IMR-90 (cell line): ENCODE data around the gene TP53TG5. TPM values are rescaled to one million over a fixed set of nuclear protein-coding genes. Genes with fewer than 3 reads are reported as not detected.

Source experiments
- ATAC-seq: fragments of 200-7000 bp; cut with Tn5 transposase; 2 replicates; pipeline ENCODE4 v1.9.1; 2020; ENCODE audit warnings: low read depth, mild to moderate bottlenecking, moderate library complexity
- BruUV-seq: library from RNA; stranded (reverse); fragments of 400-500 nt; replicated peaks from 2 replicates; lab custom pipeline; 2021; lab: Mats Ljungman, UMichigan
- CTCF ChIA-PET: fragments of 300-600 bp; formaldehyde crosslinking; extraction: SDS; loops from one replicate; lab custom pipeline; 2021; ENCODE audit warnings: antibody characterized with exemption; lab: Yijun Ruan, JAX
- POLR2A ChIA-PET: fragments of 300-600 bp; sonication (Branson Sonifier 250); formaldehyde crosslinking; loops from one replicate; lab custom pipeline; 2022; ENCODE audit warnings: antibody characterized with exemption; ENCODE audit not compliant: unreplicated experiment; lab: Charles Lee
- DNase-seq: peaks from one replicate; pipeline ENCODE4 v3.0.0; 2013
- H2AFZ ChIP-seq: replicated peaks from 2 replicates; pipeline ENCODE3; 2013; ENCODE audit warnings: low read length, mild to moderate bottlenecking; ENCODE audit not compliant: poor library complexity
- H2AK5ac ChIP-seq: 2 replicates; pipeline ENCODE4 v1.6.1; 2013; ENCODE audit warnings: low read depth, low read length, inconsistent platforms
- H2AK9ac ChIP-seq: replicated peaks from 2 replicates; pipeline ENCODE3; 2013; ENCODE audit warnings: mild to moderate bottlenecking, low read depth, low read length, moderate library complexity; ENCODE audit not compliant: poor library complexity
- H2BK120ac ChIP-seq: 2 replicates; pipeline ENCODE4 v1.6.1; 2013; ENCODE audit warnings: low read depth, low read length, inconsistent platforms
- H2BK15ac ChIP-seq: 3 replicates; pipeline ENCODE4 v1.6.1; 2013; ENCODE audit warnings: low read depth, low read length, inconsistent platforms
- H2BK20ac ChIP-seq: 2 replicates; pipeline ENCODE4 v1.6.1; 2013; ENCODE audit warnings: low read depth, mild to moderate bottlenecking, inconsistent platforms, low read length, moderate library complexity
- H2BK5ac ChIP-seq: 2 replicates; pipeline ENCODE4 v1.6.1; 2013; ENCODE audit warnings: mild to moderate bottlenecking, low read depth, low read length, inconsistent platforms; ENCODE audit not compliant: poor library complexity, severe bottlenecking
- H3K14ac ChIP-seq: replicated peaks from 2 replicates; pipeline ENCODE4 v1.6.1; 2013; ENCODE audit warnings: low read depth, low read length, inconsistent platforms
- H3K18ac ChIP-seq: 2 replicates; pipeline ENCODE4 v1.6.1; 2013; ENCODE audit warnings: low read depth, low read length, control low read depth
- H3K23ac ChIP-seq: 2 replicates; pipeline ENCODE4 v1.6.1; 2013; ENCODE audit warnings: low read depth, low read length, inconsistent platforms
- H3K27ac ChIP-seq: 2 replicates; pipeline ENCODE4 v1.5.1; 2013; ENCODE audit warnings: mild to moderate bottlenecking, control low read depth, low read length; ENCODE audit not compliant: insufficient read depth
- H3K27me3 ChIP-seq: 2 replicates; pipeline ENCODE4 v1.6.1; 2013; ENCODE audit warnings: low read length; ENCODE audit not compliant: control insufficient read depth, insufficient read depth
- H3K36me3 ChIP-seq: 2 replicates; pipeline ENCODE4 v1.6.1; 2013; ENCODE audit warnings: low read length, mixed read lengths; ENCODE audit not compliant: control insufficient read depth, insufficient read depth
- H3K4ac ChIP-seq: 2 replicates; pipeline ENCODE4 v1.6.1; 2013; ENCODE audit warnings: low read depth, low read length, inconsistent platforms
- H3K4me1 ChIP-seq: 2 replicates; pipeline ENCODE4 v1.6.1; 2013; ENCODE audit warnings: low read length, mixed read lengths; ENCODE audit not compliant: control insufficient read depth, insufficient read depth
- H3K4me2 ChIP-seq: 2 replicates; pipeline ENCODE4 v1.6.1; 2013; ENCODE audit warnings: low read depth, mild to moderate bottlenecking, control low read depth, low read length, moderate library complexity
- H3K4me3 ChIP-seq: 2 replicates; pipeline ENCODE4 v1.5.1; 2013; ENCODE audit warnings: low read depth, mild to moderate bottlenecking, control low read depth, low read length, moderate library complexity; ENCODE audit not compliant: insufficient read depth
- H3K56ac ChIP-seq: 2 replicates; pipeline ENCODE4 v1.6.1; 2013; ENCODE audit warnings: low read length, inconsistent platforms; ENCODE audit not compliant: insufficient read depth; ENCODE audit errors: extremely low read depth
- H3K79me1 ChIP-seq, 2 experiments: 2 replicates each; pipeline ENCODE4 v1.6.1; 2013; ENCODE audit warnings: low read length in 2 of 2, inconsistent platforms in 1 of 2, low read depth in 1 of 2
- H3K9ac ChIP-seq: 2 replicates; pipeline ENCODE4 v1.6.1; 2013; ENCODE audit warnings: low read depth, low read length, control low read depth
- H3K9me1 ChIP-seq: 2 replicates; pipeline ENCODE4 v1.6.1; 2013; ENCODE audit warnings: low read length, inconsistent platforms; ENCODE audit not compliant: insufficient read depth
- H3K9me3 ChIP-seq: 2 replicates; pipeline ENCODE4 v1.6.1; 2013; ENCODE audit warnings: low read length; ENCODE audit not compliant: control insufficient read depth, insufficient read depth
- H4K20me1 ChIP-seq: 2 replicates; pipeline ENCODE4 v1.6.1; 2013; ENCODE audit warnings: low read length, inconsistent platforms; ENCODE audit not compliant: insufficient read depth
- H4K5ac ChIP-seq: 2 replicates; pipeline ENCODE4 v1.6.1; 2013; ENCODE audit warnings: mild to moderate bottlenecking, low read depth, low read length, control low read depth
- H4K8ac ChIP-seq, 2 experiments: 2 replicates each; pipeline ENCODE4 v1.6.1; 2013; ENCODE audit warnings: low read depth in 2 of 2, low read length in 2 of 2, control low read depth in 1 of 2, inconsistent platforms in 1 of 2
- H4K91ac ChIP-seq: 2 replicates; pipeline ENCODE4 v1.6.1; 2013; ENCODE audit warnings: low read depth, low read length, inconsistent platforms; ENCODE audit not compliant: insufficient read depth
- BHLHE40 ChIP-seq: fragments of 150-350 bp; IDR thresholded peaks from 2 replicates; pipeline ENCODE4 v1.6.1; 2016; ENCODE audit warnings: mild to moderate bottlenecking, low read depth, low read length
- CTCF ChIP-seq: conservative IDR thresholded peaks from 2 replicates; pipeline ENCODE4 v1.5.1; 2012; ENCODE audit warnings: mild to moderate bottlenecking, low read depth, low read length, improper control_type of control experiment
- MXI1 ChIP-seq: IDR thresholded peaks from 2 replicates; pipeline ENCODE4 v1.6.1; 2012; ENCODE audit warnings: low read depth, mild to moderate bottlenecking, low read length, moderate library complexity, borderline replicate concordance
- NFE2L2 ChIP-seq: fragments of 150-350 bp; IDR thresholded peaks from 2 replicates; pipeline ENCODE4 v1.6.1; 2016; ENCODE audit warnings: low read depth, mild to moderate bottlenecking, low read length
- USF2 ChIP-seq: fragments of 150-350 bp; IDR thresholded peaks from 2 replicates; pipeline ENCODE4 v1.6.1; 2017; ENCODE audit warnings: mild to moderate bottlenecking, antibody characterized with exemption, low read length, low read depth
- WGBS, 2 experiments: methylation state at CpG; one replicate each; pipeline versions ENCODE4 v1.1.5 to v1.1.7; 2013; ENCODE audit warnings: missing lambda C conversion rate in 2 of 2; ENCODE audit not compliant: insufficient read length in 1 of 2; ENCODE audit errors: extremely low coverage in 2 of 2; 5-methylcytosine and 5-hydroxymethylcytosine counted together
- dilution Hi-C: fragments of 300-500 bp; cut with HindIII; formaldehyde crosslinking; loops from one replicate; pipeline ENCODE4 v1.14.3; 2018; ENCODE audit warnings: low sequenced_read_pairs; ENCODE audit not compliant: unreplicated experiment
- in situ Hi-C: fragments of 300-500 bp; cut with MboI; formaldehyde crosslinking; loops from 3 replicates; pipeline ENCODE4 v1.14.3; 2019; ENCODE audit warnings: low sequenced_read_pairs, inconsistent platforms, mixed read lengths
- intact Hi-C: fragments of 100-400 bp; cut with micrococcal nuclease; formaldehyde crosslinking; loops from 2 replicates; pipeline ENCODE4 v1.10.0; 2022
- polyA plus RNA-seq, 3 experiments: library from polyadenylated mRNA; depleted of rRNA; stranded (reverse); fragments of >200 nt; gene quantifications; 2 replicates each; pipeline ENCODE4 v1.2.3, GENCODE V29; 2012; ENCODE audit warnings: low replicate concordance in 1 of 3
- total RNA-seq: library from RNA; depleted of rRNA; stranded (reverse); fragments of >200 nt; gene quantifications from 2 replicates; pipeline ENCODE4 v1.2.3, GENCODE V29; 2012

Gene TP53TG5
- total and polyA plus RNA-seq, 2 of the 4 experiments (the other 2 are of a cell fraction): not detected

GRCh38 chr20:45425561-45425960 lies 47.4 kb upstream of the TP53TG5 start:
- intact Hi-C loops (no loop called here), in situ Hi-C loops (no loop called here), dilution Hi-C loops (no loop called here)
- H2AK5ac ChIP-seq: no peak overlapping the region
- DNase-seq (no peak), ATAC-seq (no peak)
- no peaks in the 10 kb centered on the region; a peak in 1 of 4 replicates for H3K79me1 ChIP-seq
- no peaks in the 10 kb centered on the region; the same call in 1 of the 2 replicates for H3K9me1 ChIP-seq
- POLR2A ChIA-PET: interaction anchor here (0.6 kb wide), 1 partner anchor 19 kb away, joined by 3 read pairs; no protein-coding TSS in a partner anchor
- no peak for TF ChIP-seq NFE2L2
- no peak for TF ChIP-seq USF2
- no peak for TF ChIP-seq CTCF
- no peak for TF ChIP-seq BHLHE40
- no peak for TF ChIP-seq MXI1
- H3K4me3 ChIP-seq: no peak overlapping the region
- H3K4ac ChIP-seq: no peak overlapping the region
- H3K27me3 ChIP-seq: no peaks in the 10 kb centered on the region
- no peak overlapping the region for H2BK20ac ChIP-seq
- no peak overlapping the region for H3K9ac ChIP-seq
- H4K91ac ChIP-seq: no peak overlapping the region
- peaks cover 31% of the 10 kb centered on the region for H3K36me3 ChIP-seq
- WGBS, 2 experiments: 96% methylated on average over 7 of the region's 17 CpGs; no CpG with 5 or more reads in 1 of the 2 experiments
- no peak overlapping the region for H2AFZ ChIP-seq
- no peak overlapping the region for H2BK5ac ChIP-seq
- no peak overlapping the region for H3K18ac ChIP-seq
- no peak overlapping the region for H3K23ac ChIP-seq
- CTCF ChIA-PET: no interaction called here
- no peak overlapping the region for H3K56ac ChIP-seq
- H3K4me2 ChIP-seq: no peak overlapping the region
- no peaks in the 10 kb centered on the region for H3K9me3 ChIP-seq
- no peak overlapping the region for H3K27ac ChIP-seq
- H3K14ac ChIP-seq: no peak overlapping the region
- H4K5ac ChIP-seq: no peak overlapping the region
- H3K4me1 ChIP-seq: no peaks in the 10 kb centered on the region
- no peak overlapping the region for H2BK120ac ChIP-seq
- H2BK15ac ChIP-seq: no peak overlapping the region
- no peak overlapping the region for H4K8ac ChIP-seq
- no peaks in the 10 kb centered on the region for H4K20me1 ChIP-seq
- no peak overlapping the region for H2AK9ac ChIP-seq
- BruUV-seq: no TSS peak
